GM12878 (cell line): ENCODE results near the gene MOBP. TPM values are rescaled to one million over a fixed set of nuclear protein-coding genes. Genes with fewer than 3 reads are reported as not detected.

Experiments
- ATAC-seq: fragments of 200-7000 bp; cut with Tn5 transposase; 3 replicates; pipeline ENCODE4 v1.9.1; 2020; ENCODE audit warnings: mild to moderate bottlenecking, moderate library complexity
- BruUV-seq: library from RNA; stranded (reverse); fragments of 400-500 nt; replicated peaks from 2 replicates; lab custom pipeline; 2021; lab: Mats Ljungman, UMichigan
- CTCF ChIA-PET: fragments of 300-600 bp; sonication (Branson Sonifier 250); formaldehyde crosslinking; extraction: SDS; loops from one replicate; lab custom pipeline; 2021; ENCODE audit warnings: inconsistent platforms; lab: Yijun Ruan, JAX
- POLR2A ChIA-PET: fragments of 350-600 bp; formaldehyde crosslinking; extraction: SDS; loops from one replicate; lab custom pipeline; 2021; ENCODE audit warnings: inconsistent platforms; lab: Charles Lee
- RAD21 ChIA-PET: fragments of 300-600 bp; sonication (Branson Sonifier 250); formaldehyde crosslinking; loops from one replicate; lab custom pipeline; 2023; ENCODE audit warnings: antibody characterized with exemption; ENCODE audit not compliant: unreplicated experiment; lab: Charles Lee
- SMC1A ChIA-PET: fragments of 300-600 bp; sonication (Branson Sonifier 250); formaldehyde crosslinking; loops from one replicate; lab custom pipeline; 2023; ENCODE audit not compliant: unreplicated experiment, uncharacterized antibody; lab: Charles Lee
- DNase-seq: peaks from one replicate; pipeline ENCODE4 v3.0.0-alpha.2; 2011; ENCODE audit warnings: low read depth, low spot score
- FAIRE-seq: peaks from 3 replicates; lab custom pipeline; 2011; peaks lifted over from hg19 to GRCh38; lab: Jason Lieb, UNC
- H2AFZ ChIP-seq: 2 replicates; pipeline ENCODE4 v1.6.0; 2011; ENCODE audit warnings: low read depth, low read length, control low read depth; ENCODE audit not compliant: control insufficient read depth
- H3K27ac ChIP-seq: 2 replicates; pipeline ENCODE4 v1.5.1; 2011; ENCODE audit warnings: control low read depth; ENCODE audit not compliant: control insufficient read depth, insufficient read depth
- H3K27me3 ChIP-seq, 2 experiments: replicated peaks in 1 of 2; 2 replicates each; pipeline versions ENCODE4 v1.6.0 to v1.6.1; 2011; ENCODE audit warnings: low read length in 1 of 2; ENCODE audit not compliant: control insufficient read depth in 2 of 2, insufficient read depth in 2 of 2
- H3K36me3 ChIP-seq, 2 experiments: 2 replicates each; pipeline ENCODE4 v1.5.1; 2011; ENCODE audit warnings: low read length in 1 of 2; ENCODE audit not compliant: control insufficient read depth in 2 of 2, insufficient read depth in 2 of 2
- H3K4me1 ChIP-seq: 2 replicates; pipeline ENCODE4 v1.6.1; 2011; ENCODE audit warnings: mild to moderate bottlenecking, low read length, moderate library complexity, mixed read lengths; ENCODE audit not compliant: control insufficient read depth, insufficient read depth
- H3K4me2 ChIP-seq: 2 replicates; pipeline ENCODE4 v1.6.0; 2011; ENCODE audit warnings: control low read depth; ENCODE audit not compliant: control insufficient read depth, insufficient read depth
- H3K4me3 ChIP-seq: fragments of 200-600 bp; sonication (generic); 2 replicates; pipeline ENCODE4 v1.5.1; 2016
- H3K79me2 ChIP-seq: 2 replicates; pipeline ENCODE4 v1.6.0; 2011; ENCODE audit warnings: low read length; ENCODE audit not compliant: control insufficient read depth, insufficient read depth
- H3K9ac ChIP-seq: 2 replicates; pipeline ENCODE4 v1.8.0; 2011; ENCODE audit warnings: low read length, control low read depth, mixed read lengths; ENCODE audit not compliant: control insufficient read depth, insufficient read depth
- H3K9me3 ChIP-seq: replicated peaks from 3 replicates; pipeline ENCODE4 v1.5.1; 2011; ENCODE audit warnings: mild to moderate bottlenecking, low read length; ENCODE audit not compliant: control insufficient read depth, insufficient read depth
- H4K20me1 ChIP-seq: 2 replicates; pipeline ENCODE4 v1.6.0; 2011; ENCODE audit not compliant: control insufficient read depth, insufficient read depth
- ATF7 ChIP-seq: fragments of 450-650 bp; IDR thresholded peaks from 2 replicates; pipeline ENCODE4 v1.6.1; 2016; ENCODE audit warnings: low read depth, mild to moderate bottlenecking
- BHLHE40 ChIP-seq, 2 experiments: fragments of 450-650 bp in 1 of 2; IDR thresholded peaks; 2 replicates each; pipeline ENCODE4 v1.6.1; 2011 to 2017; ENCODE audit warnings: low read depth in 2 of 2, borderline replicate concordance in 1 of 2, improper control_type of control experiment in 1 of 2, low read length in 1 of 2, mild to moderate bottlenecking in 1 of 2
- HCFC1 ChIP-seq: fragments of 150-350 bp; IDR thresholded peaks from 2 replicates; pipeline ENCODE4 v1.6.1; 2014; ENCODE audit warnings: low read length
- PML ChIP-seq: IDR thresholded peaks from 2 replicates; pipeline ENCODE4 v1.6.1; 2012; ENCODE audit warnings: low read length, inconsistent platforms
- RELA ChIP-seq: fragments of 450-650 bp; IDR thresholded peaks from 2 replicates; pipeline ENCODE4 v1.8.0; 2014; ENCODE audit warnings: borderline replicate concordance; ENCODE audit not compliant: partially characterized antibody
- STAT1 ChIP-seq: fragments of 450-650 bp; conservative IDR thresholded peaks from 2 replicates; pipeline ENCODE4 v1.6.1; 2014; ENCODE audit warnings: antibody characterized with exemption, mild to moderate bottlenecking
- TCF7 ChIP-seq: IDR thresholded peaks from 2 replicates; pipeline ENCODE4 v1.6.1; 2014; ENCODE audit warnings: antibody characterized with exemption, borderline replicate concordance
- WGBS: methylation state at CpG from one replicate; pipeline ENCODE4 v1.1.6; 2016; ENCODE audit warnings: low lambda C conversion rate; ENCODE audit not compliant: insufficient replicate concordance, insufficient coverage; ENCODE audit errors: missing lambda C conversion rate; 5-methylcytosine and 5-hydroxymethylcytosine counted together
- in situ Hi-C: fragments of 300-500 bp; cut with MboI; formaldehyde crosslinking; loops from 9 replicates; pipeline ENCODE4 v1.14.3; 2018; ENCODE audit warnings: mixed read lengths
- intact Hi-C: fragments of 100-400 bp; cut with micrococcal nuclease; formaldehyde crosslinking; loops from one replicate; pipeline ENCODE4 v1.14.2; 2022; ENCODE audit not compliant: unreplicated experiment
- polyA plus RNA-seq, 11 experiments: library from polyadenylated mRNA; depleted of rRNA in 4 of 11; unstranded in 6 of 11; stranded (reverse) in 5 of 11; fragments of >200 nt; fragmentation: Nextera tagmentation in 4 of 11; fragmentation: Illumina TruSeq in 1 of 11; extraction: Ambion mirVana in 4 of 11; extraction: Trizol in 1 of 11; gene quantifications; 1 replicate in 1 of 11; 2 replicates in 10 of 11; pipeline versions ENCODE4 v1.2.1 to v1.2.3, GENCODE V29; 2011 to 2016; ENCODE audit warnings: inconsistent platforms in 2 of 11, missing spikeins in 2 of 11, low read depth in 1 of 11
- total RNA-seq, 4 experiments: library from RNA; depleted of rRNA in 3 of 4; stranded (reverse); fragments of >200 nt in 3 of 4; fragmentation: Illumina TruSeq in 1 of 4; extraction: Trizol in 1 of 4; gene quantifications; 2 replicates each; pipeline versions ENCODE4 v1.2.1 to v1.2.3, GENCODE V29; 2013 to 2021
- TF ChIP-seq, protein P1 (sequence below), 3 experiments: IDR thresholded peaks in 2 of 3; conservative IDR thresholded peaks in 1 of 3; 2 replicates each; pipeline ENCODE4 v1.5.1; 2011; ENCODE audit warnings: low read depth in 3 of 3, low read length in 3 of 3, mild to moderate bottlenecking in 3 of 3, control low read depth in 2 of 3, moderate library complexity in 2 of 3, inconsistent platforms in 1 of 3, mixed read lengths in 1 of 3; ENCODE audit not compliant: control insufficient read depth in 2 of 3, insufficient read depth in 1 of 3; ENCODE audit errors: extremely low read depth in 1 of 3
- TF ChIP-seq, protein P2 (sequence below): fragments of 450-650 bp; IDR thresholded peaks from 2 replicates; pipeline ENCODE4 v1.6.1; 2016; ENCODE audit warnings: mild to moderate bottlenecking
- TF ChIP-seq, protein P3 (sequence below): fragments of 450-650 bp; formaldehyde crosslinking; IDR thresholded peaks from 2 replicates; pipeline ENCODE4 v1.5.0; 2022; ENCODE audit warnings: mild to moderate bottlenecking, missing genetic modification characterization

MOBP gene
- total and polyA plus RNA-seq, 10 of the 15 experiments (the other 5 are each of a cell fraction or from before 2014, with no cell fraction given): 0.04 to 0.09 (median 0.08) TPM; not detected in 5

DNA sequence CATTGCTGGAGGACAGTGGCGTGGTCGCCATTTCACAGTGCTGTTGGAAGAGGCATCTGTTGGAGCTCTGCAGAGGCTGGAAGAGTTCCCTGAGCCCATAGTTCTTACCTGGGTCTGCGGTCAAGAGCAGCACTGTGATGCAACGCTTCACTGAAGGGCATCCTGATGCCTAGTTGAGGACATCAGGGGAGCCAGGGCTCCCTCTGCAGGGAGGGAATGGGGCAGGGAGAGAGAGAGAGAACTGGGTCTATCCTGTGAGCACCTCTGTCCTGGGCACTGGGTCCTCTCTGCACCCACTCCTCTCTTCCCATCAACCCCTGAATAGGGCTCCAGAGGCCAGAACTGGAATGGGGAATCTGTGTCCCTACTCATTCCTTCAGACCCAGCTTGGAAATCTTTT lies 23.9 kb upstream of the MOBP start:
- H3K27me3 ChIP-seq: no peaks in the 10 kb centered on the region
- ATAC-seq (no peak; the same call in 2 of the 3 replicates), FAIRE-seq (no peak), DNase-seq (no peak)
- no peaks in the 10 kb centered on the region for H3K4me1 ChIP-seq
- RAD21 ChIA-PET: no interaction called here
- CTCF ChIA-PET: interaction anchor here (1.5 kb wide), 1 partner anchor 56 kb away, joined by 4 read pairs; no protein-coding TSS in a partner anchor
- H3K4me3 ChIP-seq: no peak overlapping the region
- no TSS peak for BruUV-seq
- intact Hi-C loops (loop anchor here (10.0 kb wide), 1 partner anchor 731 kb away; no protein-coding TSS in a partner anchor), in situ Hi-C loops (no loop called here)
- H3K9ac ChIP-seq: no peak overlapping the region
- SMC1A ChIA-PET: no interaction called here
- no peak overlapping the region for H3K27ac ChIP-seq
- H3K4me2 ChIP-seq: no peak overlapping the region
- POLR2A ChIA-PET: no interaction called here
- H4K20me1 ChIP-seq: no peaks in the 10 kb centered on the region
- no peaks in the 10 kb centered on the region for H3K36me3 ChIP-seq
- TF ChIP-seq, protein P1, sequence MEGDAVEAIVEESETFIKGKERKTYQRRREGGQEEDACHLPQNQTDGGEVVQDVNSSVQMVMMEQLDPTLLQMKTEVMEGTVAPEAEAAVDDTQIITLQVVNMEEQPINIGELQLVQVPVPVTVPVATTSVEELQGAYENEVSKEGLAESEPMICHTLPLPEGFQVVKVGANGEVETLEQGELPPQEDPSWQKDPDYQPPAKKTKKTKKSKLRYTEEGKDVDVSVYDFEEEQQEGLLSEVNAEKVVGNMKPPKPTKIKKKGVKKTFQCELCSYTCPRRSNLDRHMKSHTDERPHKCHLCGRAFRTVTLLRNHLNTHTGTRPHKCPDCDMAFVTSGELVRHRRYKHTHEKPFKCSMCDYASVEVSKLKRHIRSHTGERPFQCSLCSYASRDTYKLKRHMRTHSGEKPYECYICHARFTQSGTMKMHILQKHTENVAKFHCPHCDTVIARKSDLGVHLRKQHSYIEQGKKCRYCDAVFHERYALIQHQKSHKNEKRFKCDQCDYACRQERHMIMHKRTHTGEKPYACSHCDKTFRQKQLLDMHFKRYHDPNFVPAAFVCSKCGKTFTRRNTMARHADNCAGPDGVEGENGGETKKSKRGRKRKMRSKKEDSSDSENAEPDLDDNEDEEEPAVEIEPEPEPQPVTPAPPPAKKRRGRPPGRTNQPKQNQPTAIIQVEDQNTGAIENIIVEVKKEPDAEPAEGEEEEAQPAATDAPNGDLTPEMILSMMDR (IDR thresholded peaks at IDR 0.05 in 2 of 3, conservative IDR thresholded peaks at IDR 0.05 in 1 of 3; ENCODE audit: control insufficient read depth in 2 of 3, extremely low read depth in 1 of 3, insufficient read depth in 1 of 3, low read depth in 3 of 3, low read length in 3 of 3): 0 out of 6 replicates have a peak, but pooled peaks of 1 of the 3 experiments have one; percentile 10
- TF ChIP-seq STAT1: no peak
- TF ChIP-seq, all 136 proteins: peak for 1
- Histone ChIP-seq H3K79me2 (no peaks in the 10 kb centered on the region), H2AFZ (no peak overlapping the region), H3K9me3 (no peaks in the 10 kb centered on the region)
- WGBS: 78% methylated on average over 4 of the region's 4 CpGs

DNA sequence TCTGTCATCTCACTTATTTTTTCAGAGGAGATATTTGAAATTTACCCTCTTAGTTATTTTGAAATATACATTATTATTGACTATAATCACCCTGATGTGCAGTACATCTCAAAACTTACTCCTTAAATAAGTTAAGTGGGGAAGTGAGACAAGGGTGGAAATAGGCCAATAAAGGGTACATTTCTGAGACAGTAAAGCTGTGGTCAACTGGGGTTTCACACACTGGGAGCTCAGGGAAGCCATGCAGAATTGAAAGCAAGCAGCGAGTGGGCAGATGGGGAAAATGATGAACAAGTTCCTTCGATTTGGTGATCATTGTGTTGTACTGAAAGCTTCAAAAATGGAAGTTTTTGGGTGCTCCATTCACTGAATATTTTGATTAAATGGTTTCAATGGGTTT lies 21.6 kb upstream of the MOBP start:
- Histone ChIP-seq H3K36me3 (no peaks in the 10 kb centered on the region), H3K9ac (no peak overlapping the region), H4K20me1 (no peaks in the 10 kb centered on the region), H3K79me2 (no peaks in the 10 kb centered on the region), H3K4me2 (no peak overlapping the region), H3K9me3 (no peaks in the 10 kb centered on the region), H3K27me3 (no peaks in the 10 kb centered on the region; a peak in 1 of 4 replicates), H3K27ac (no peak overlapping the region), H3K4me3 (no peak overlapping the region), H2AFZ (no peak overlapping the region), H3K4me1 (no peaks in the 10 kb centered on the region)
- ChIA-PET POLR2A (no interaction called here), RAD21 (interaction anchor here (1.0 to 1.6 kb wide), 2 partner anchors 39 to 52 kb away, joined by 3 to 5 read pairs; partner anchors contain the start of gene RPSA), SMC1A (interaction anchor here (1.1 to 2.5 kb wide), 4 partner anchors 15 to 59 kb away, joined by 3 to 20 read pairs (median 3); no protein-coding TSS in a partner anchor), CTCF (interaction anchor here (0.7 to 4.7 kb wide), 18 partner anchors 9 to 733 kb away, joined by 3 to 60 read pairs (median 6); partner anchors contain the start of gene RPSA)
- DNase-seq (no peak), ATAC-seq (no peak), FAIRE-seq (no peak)
- in situ Hi-C loops (no loop called here), intact Hi-C loops (loop anchor here (10.0 kb wide), 1 partner anchor 729 kb away; no protein-coding TSS in a partner anchor)
- BruUV-seq: no TSS peak
- WGBS: 0% methylated on average over 2 of the region's 2 CpGs
- TF ChIP-seq, protein P2, sequence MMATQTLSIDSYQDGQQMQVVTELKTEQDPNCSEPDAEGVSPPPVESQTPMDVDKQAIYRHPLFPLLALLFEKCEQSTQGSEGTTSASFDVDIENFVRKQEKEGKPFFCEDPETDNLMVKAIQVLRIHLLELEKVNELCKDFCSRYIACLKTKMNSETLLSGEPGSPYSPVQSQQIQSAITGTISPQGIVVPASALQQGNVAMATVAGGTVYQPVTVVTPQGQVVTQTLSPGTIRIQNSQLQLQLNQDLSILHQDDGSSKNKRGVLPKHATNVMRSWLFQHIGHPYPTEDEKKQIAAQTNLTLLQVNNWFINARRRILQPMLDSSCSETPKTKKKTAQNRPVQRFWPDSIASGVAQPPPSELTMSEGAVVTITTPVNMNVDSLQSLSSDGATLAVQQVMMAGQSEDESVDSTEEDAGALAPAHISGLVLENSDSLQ: no peak
- TF ChIP-seq RELA: no peak
- TF ChIP-seq TCF7: no peak
- TF ChIP-seq, protein P3, sequence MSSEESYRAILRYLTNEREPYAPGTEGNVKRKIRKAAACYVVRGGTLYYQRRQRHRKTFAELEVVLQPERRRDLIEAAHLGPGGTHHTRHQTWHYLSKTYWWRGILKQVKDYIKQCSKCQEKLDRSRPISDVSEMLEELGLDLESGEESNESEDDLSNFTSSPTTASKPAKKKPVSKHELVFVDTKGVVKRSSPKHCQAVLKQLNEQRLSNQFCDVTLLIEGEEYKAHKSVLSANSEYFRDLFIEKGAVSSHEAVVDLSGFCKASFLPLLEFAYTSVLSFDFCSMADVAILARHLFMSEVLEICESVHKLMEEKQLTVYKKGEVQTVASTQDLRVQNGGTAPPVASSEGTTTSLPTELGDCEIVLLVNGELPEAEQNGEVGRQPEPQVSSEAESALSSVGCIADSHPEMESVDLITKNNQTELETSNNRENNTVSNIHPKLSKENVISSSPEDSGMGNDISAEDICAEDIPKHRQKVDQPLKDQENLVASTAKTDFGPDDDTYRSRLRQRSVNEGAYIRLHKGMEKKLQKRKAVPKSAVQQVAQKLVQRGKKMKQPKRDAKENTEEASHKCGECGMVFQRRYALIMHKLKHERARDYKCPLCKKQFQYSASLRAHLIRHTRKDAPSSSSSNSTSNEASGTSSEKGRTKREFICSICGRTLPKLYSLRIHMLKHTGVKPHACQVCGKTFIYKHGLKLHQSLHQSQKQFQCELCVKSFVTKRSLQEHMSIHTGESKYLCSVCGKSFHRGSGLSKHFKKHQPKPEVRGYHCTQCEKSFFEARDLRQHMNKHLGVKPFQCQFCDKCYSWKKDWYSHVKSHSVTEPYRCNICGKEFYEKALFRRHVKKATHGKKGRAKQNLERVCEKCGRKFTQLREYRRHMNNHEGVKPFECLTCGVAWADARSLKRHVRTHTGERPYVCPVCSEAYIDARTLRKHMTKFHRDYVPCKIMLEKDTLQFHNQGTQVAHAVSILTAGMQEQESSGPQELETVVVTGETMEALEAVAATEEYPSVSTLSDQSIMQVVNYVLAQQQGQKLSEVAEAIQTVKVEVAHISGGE (CRISPR knock-in tag): no peak
- no peak for TF ChIP-seq ATF7
- TF ChIP-seq BHLHE40 (IDR thresholded peaks at IDR 0.05; ENCODE audit: borderline replicate concordance in 1 of 2, low read depth in 2 of 2, low read length in 1 of 2): no peak
- no peak for TF ChIP-seq HCFC1
- TF ChIP-seq PML: no peak
